ENCODE measurements around the gene KRT33B.

KRT33B gene

GRCh38 chr17:41325126-41325525 lies 44.5 kb downstream of the KRT33B start:
- no peak for DNase-seq (ENCODE audit: low spot score)

- DNase-seq (ENCODE audit: low spot score): peak; percentile 1
These were observed 45.2 kb downstream of the KRT33B start for GRCh38 chr17:41324180-41325075.

- no peak for DNase-seq (ENCODE audit: low spot score)
These were observed 46.4 kb downstream of the KRT33B start for GRCh38 chr17:41322903-41323895.

GRCh38 chr17:41322094-41322902 lies 47.3 kb downstream of the KRT33B start:
- peak; percentile 75 for DNase-seq (ENCODE audit: low spot score)

- DNase-seq (ENCODE audit: low spot score): no peak
These were observed 51.4 kb downstream of the KRT33B start for GRCh38 chr17:41318231-41318630.

- no peak for DNase-seq (ENCODE audit: low spot score)
These were observed 53.7 kb downstream of the KRT33B start for GRCh38 chr17:41315814-41316445.

- no peak for DNase-seq (ENCODE audit: low spot score)
These were observed 54.3 kb downstream of the KRT33B start, which contains the start of gene KRTAP17-1 for GRCh38 chr17:41315204-41315794. Gene KRTAP17-1, minus strand, starts transcription at chr17:41315710. Its CDS starts 60 bp downstream, at chr17:41315650.

Data from RKO (cell line).